Neuronal stem cell (in vitro differentiated cells): Measurements from ENCODE around the gene CHST9.

ENCODE experiments used
- DNase-seq: peaks from one replicate; pipeline ENCODE4 v3.0.0-alpha.2; 2013; ENCODE audit warnings: low spot score
- H2AFZ ChIP-seq: one replicate; pipeline ENCODE4 v1.6.1; 2013; ENCODE audit warnings: mild to moderate bottlenecking, low read length, inconsistent platforms
- H2AK5ac ChIP-seq: 2 replicates; pipeline ENCODE4 v1.6.1; 2013; ENCODE audit warnings: low read depth, mild to moderate bottlenecking, inconsistent platforms, low read length, moderate library complexity, mixed read lengths
- H2BK120ac ChIP-seq: 2 replicates; pipeline ENCODE4 v1.6.1; 2013; ENCODE audit warnings: low read depth, mild to moderate bottlenecking, inconsistent platforms, low read length, moderate library complexity, mixed read lengths
- H2BK12ac ChIP-seq: one replicate; pipeline ENCODE4 v1.6.1; 2013; ENCODE audit warnings: low read length, inconsistent platforms
- H2BK15ac ChIP-seq: 2 replicates; pipeline ENCODE4 v1.6.1; 2013; ENCODE audit warnings: mild to moderate bottlenecking, low read length, inconsistent platforms, mixed read lengths
- H2BK5ac ChIP-seq: one replicate; pipeline ENCODE4 v1.6.1; 2013; ENCODE audit warnings: inconsistent platforms, mild to moderate bottlenecking, low read length, moderate library complexity
- H3K14ac ChIP-seq: one replicate; pipeline ENCODE4 v1.6.1; 2013; ENCODE audit warnings: low read length, inconsistent platforms
- H3K18ac ChIP-seq: 2 replicates; pipeline ENCODE4 v1.6.1; 2013; ENCODE audit warnings: low read length, inconsistent platforms
- H3K23ac ChIP-seq: 2 replicates; pipeline ENCODE4 v1.6.1; 2013; ENCODE audit warnings: low read depth, mild to moderate bottlenecking, mixed read lengths, low read length, inconsistent platforms; ENCODE audit not compliant: poor library complexity
- H3K27ac ChIP-seq: replicated peaks from 3 replicates; pipeline ENCODE4 v1.5.1; 2013; ENCODE audit warnings: low read length, inconsistent platforms
- H3K27me3 ChIP-seq, 3 experiments: 2 replicates each; pipeline ENCODE4 v1.6.1; 2013; ENCODE audit warnings: low read length in 3 of 3, mild to moderate bottlenecking in 2 of 3, inconsistent platforms in 1 of 3, low read depth in 1 of 3, mixed read lengths in 1 of 3, moderate library complexity in 1 of 3; ENCODE audit not compliant: control insufficient read depth in 3 of 3, insufficient read depth in 3 of 3
- H3K36me3 ChIP-seq, 2 donors: replicated peaks in 1 of 2; 2 replicates each; pipeline ENCODE4 v1.6.1; 2013; ENCODE audit warnings: low read length in 2 of 2; ENCODE audit not compliant: control insufficient read depth in 2 of 2, insufficient read depth in 2 of 2
- H3K4ac ChIP-seq: 2 replicates; pipeline ENCODE4 v1.6.1; 2013; ENCODE audit warnings: inconsistent platforms, mild to moderate bottlenecking, low read length, moderate library complexity
- H3K4me1 ChIP-seq, 2 donors: 1 replicate in 1 of 2; 2 replicates in 1 of 2; pipeline ENCODE4 v1.6.1; 2013; ENCODE audit warnings: low read length in 2 of 2, low read depth in 1 of 2; ENCODE audit not compliant: control insufficient read depth in 2 of 2, insufficient read depth in 1 of 2
- H3K4me2 ChIP-seq: one replicate; pipeline ENCODE4 v1.6.1; 2013; ENCODE audit warnings: mild to moderate bottlenecking, low read length, inconsistent platforms; ENCODE audit not compliant: insufficient read depth, poor library complexity, severe bottlenecking
- H3K4me3 ChIP-seq, 2 donors: 2 replicates each; pipeline ENCODE4 v1.5.1; 2013; ENCODE audit warnings: low read length in 2 of 2, mild to moderate bottlenecking in 2 of 2, inconsistent platforms in 1 of 2, moderate library complexity in 1 of 2
- H3K79me1 ChIP-seq: one replicate; pipeline ENCODE4 v1.6.1; 2013; ENCODE audit warnings: low read depth, mild to moderate bottlenecking, inconsistent platforms, low read length, moderate library complexity
- H3K9ac ChIP-seq: one replicate; pipeline ENCODE4 v1.6.1; 2013; ENCODE audit warnings: mild to moderate bottlenecking, low read depth, low read length, inconsistent platforms; ENCODE audit not compliant: poor library complexity
- H3K9me3 ChIP-seq, 2 donors: replicated peaks in 1 of 2; 2 replicates each; pipeline versions ENCODE3 to v1.6.1; 2013; ENCODE audit warnings: low read length in 2 of 2, mild to moderate bottlenecking in 2 of 2, inconsistent platforms in 1 of 2, low read depth in 1 of 2, mixed read lengths in 1 of 2, moderate library complexity in 1 of 2; ENCODE audit not compliant: control insufficient read depth in 2 of 2, insufficient read depth in 1 of 2
- H4K8ac ChIP-seq: one replicate; pipeline ENCODE4 v1.6.1; 2013; ENCODE audit warnings: low read depth, mild to moderate bottlenecking, inconsistent platforms, low read length, moderate library complexity
- H4K91ac ChIP-seq: one replicate; pipeline ENCODE4 v1.6.1; 2013; ENCODE audit warnings: low read length, low read depth, mild to moderate bottlenecking, inconsistent platforms; ENCODE audit not compliant: poor library complexity
- WGBS, 2 donors: extraction: QIAGEN DNeasy Blood & Tissue Kit; methylation state at CpG; one replicate each; pipeline ENCODE4 v1.1.7; 2013; ENCODE audit warnings: missing lambda C conversion rate in 2 of 2, mixed read lengths in 1 of 2; ENCODE audit not compliant: insufficient read length in 2 of 2, insufficient replicate concordance in 1 of 2; ENCODE audit errors: extremely low coverage in 2 of 2; 5-methylcytosine and 5-hydroxymethylcytosine counted together

CHST9 gene

DNA sequence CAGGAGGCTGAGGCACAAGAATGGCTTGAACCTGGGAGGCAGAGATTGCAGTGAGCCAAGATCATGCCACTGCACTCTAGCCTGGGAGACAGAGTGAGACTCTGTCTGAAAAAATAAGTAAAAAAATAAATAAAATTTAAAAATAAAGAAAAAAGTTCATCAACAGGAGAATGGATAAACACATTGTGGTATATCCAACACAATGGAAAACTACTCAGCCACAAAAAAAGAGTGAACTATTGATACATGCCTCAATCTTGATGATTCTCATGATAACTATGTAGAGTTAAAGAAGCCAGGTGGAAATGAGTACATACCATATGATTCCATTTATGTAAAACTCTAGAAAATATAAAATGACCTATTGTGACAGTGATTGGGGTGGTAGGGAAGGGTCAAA, 195.3 kb downstream of the CHST9 start:
- no peak for DNase-seq
- Histone ChIP-seq H3K18ac (no peak overlapping the region), H3K27me3 (no peaks in the 10 kb centered on the region), H3K27ac (no peak overlapping the region), H3K36me3 (no peaks in the 10 kb centered on the region), H3K4me1 (no peaks in the 10 kb centered on the region), H2AFZ (no peak overlapping the region), H4K91ac (no peak overlapping the region), H3K9ac (no peak overlapping the region), H3K4me3 (no peak overlapping the region), H3K23ac (no peak overlapping the region), H4K8ac (no peak overlapping the region), H3K4ac (no peak overlapping the region), H2BK15ac (no peak overlapping the region), H2BK120ac (no peak overlapping the region), H2AK5ac (no peak overlapping the region), H3K14ac (no peak overlapping the region), H3K79me1 (no peaks in the 10 kb centered on the region), H3K4me2 (no peak overlapping the region), H3K9me3 (no peaks in the 10 kb centered on the region), H2BK5ac (no peak overlapping the region), H2BK12ac (no peak overlapping the region)

DNA sequence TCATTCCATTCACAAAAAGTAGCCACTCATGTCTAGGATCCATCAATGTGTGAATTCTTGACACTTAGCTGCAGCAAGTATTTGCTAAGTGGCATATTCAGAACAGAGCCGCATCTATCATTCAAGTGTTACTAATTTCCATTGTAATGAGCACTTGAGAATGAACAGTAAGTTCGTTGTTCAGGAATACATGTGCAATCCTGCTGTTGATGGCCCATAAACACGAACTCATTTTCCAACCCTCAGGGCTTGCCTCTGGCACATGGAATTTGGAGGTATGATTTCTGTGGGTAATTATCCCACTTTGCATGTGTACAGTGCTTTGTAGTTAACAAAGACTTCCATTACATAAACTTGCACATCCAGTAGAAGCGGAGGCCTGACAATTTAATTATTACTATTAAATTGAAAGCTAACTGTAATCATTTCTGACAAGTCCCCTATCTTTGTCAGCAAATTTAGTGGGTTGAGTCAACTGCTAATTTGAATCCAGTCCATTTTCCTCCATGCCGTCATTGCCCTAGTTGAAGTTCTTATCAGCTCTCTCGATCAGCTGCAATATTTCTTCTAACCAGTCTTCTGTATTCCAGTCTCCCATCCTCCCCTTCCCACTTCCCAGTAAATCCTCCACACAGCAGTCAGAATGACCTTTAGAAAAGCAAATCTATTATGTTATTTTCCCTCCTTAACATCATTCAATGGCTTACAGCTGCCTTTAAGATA, 203.6 kb downstream of the CHST9 start:
- no peak overlapping the region for H2BK120ac ChIP-seq
- H2BK12ac ChIP-seq: no peak overlapping the region
- no peak overlapping the region for H2AK5ac ChIP-seq
- no peak overlapping the region for H4K91ac ChIP-seq
- H2AFZ ChIP-seq: no peak overlapping the region
- H3K4me1 ChIP-seq: peaks cover 0 to 11% of the 10 kb centered on the region in 2 donors
- no peaks in the 10 kb centered on the region for H3K9me3 ChIP-seq
- H3K4me3 ChIP-seq: no peak overlapping the region
- no peak overlapping the region for H3K18ac ChIP-seq
- H2BK5ac ChIP-seq: no peak overlapping the region
- DNase-seq: no peak
- no peak overlapping the region for H3K27ac ChIP-seq
- no peaks in the 10 kb centered on the region for H3K79me1 ChIP-seq
- H3K4ac ChIP-seq: no peak overlapping the region
- no peak overlapping the region for H4K8ac ChIP-seq
- no peak overlapping the region for H3K9ac ChIP-seq
- H3K27me3 ChIP-seq: no peaks in the 10 kb centered on the region
- H3K23ac ChIP-seq: no peak overlapping the region
- H3K14ac ChIP-seq: no peak overlapping the region
- no peak overlapping the region for H2BK15ac ChIP-seq
- no peaks in the 10 kb centered on the region for H3K36me3 ChIP-seq
- no peak overlapping the region for H3K4me2 ChIP-seq
- WGBS, 2 donors: no CpG with 5 or more reads among the region's 6 CpGs

DNA sequence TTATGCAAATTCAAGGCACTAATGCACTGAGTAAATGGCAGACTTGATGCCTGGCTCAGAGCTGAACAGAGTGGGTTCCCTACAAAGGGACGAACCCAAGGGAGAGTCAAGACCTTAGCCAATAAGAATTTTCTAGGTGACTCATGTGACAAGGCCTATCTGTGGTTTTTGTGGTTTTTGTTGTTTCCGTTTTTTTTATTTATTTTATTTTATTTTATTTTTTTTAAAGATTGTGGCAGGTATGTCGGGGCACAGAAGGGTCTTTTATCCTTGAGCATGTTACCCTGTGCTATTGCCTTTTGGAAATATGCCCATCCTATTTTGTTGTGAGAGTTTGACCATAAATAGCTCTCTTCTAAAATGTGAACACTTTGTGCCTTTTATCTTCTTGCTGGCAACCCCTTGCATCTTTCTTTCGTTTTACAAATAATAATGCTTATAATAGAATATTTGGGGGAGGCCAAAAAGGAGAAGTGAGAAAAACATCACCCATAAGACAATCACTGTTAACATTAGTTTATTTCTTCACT, 206.2 kb downstream of the CHST9 start:
- H3K14ac ChIP-seq: no peak overlapping the region
- H3K79me1 ChIP-seq: no peaks in the 10 kb centered on the region
- no peak for DNase-seq
- H3K9me3 ChIP-seq: no peaks in the 10 kb centered on the region
- H2BK15ac ChIP-seq: no peak overlapping the region
- no peaks in the 10 kb centered on the region for H3K27me3 ChIP-seq
- H3K27ac ChIP-seq: no peak overlapping the region
- H2BK5ac ChIP-seq: no peak overlapping the region
- no peak overlapping the region for H2BK12ac ChIP-seq
- peaks cover 0 to 16% of the 10 kb centered on the region in 2 donors for H3K4me1 ChIP-seq
- no CpG with 5 or more reads among the region's 4 CpGs for WGBS, 2 donors
- no peak overlapping the region for H2AFZ ChIP-seq
- no peak overlapping the region for H3K4ac ChIP-seq
- no peak overlapping the region for H3K18ac ChIP-seq
- H4K91ac ChIP-seq: no peak overlapping the region
- no peak overlapping the region for H3K23ac ChIP-seq
- H4K8ac ChIP-seq: no peak overlapping the region
- H3K9ac ChIP-seq: no peak overlapping the region
- no peak overlapping the region for H2BK120ac ChIP-seq
- H3K36me3 ChIP-seq: no peaks in the 10 kb centered on the region
- H3K4me3 ChIP-seq: no peak overlapping the region
- no peak overlapping the region for H3K4me2 ChIP-seq
- no peak overlapping the region for H2AK5ac ChIP-seq

DNA sequence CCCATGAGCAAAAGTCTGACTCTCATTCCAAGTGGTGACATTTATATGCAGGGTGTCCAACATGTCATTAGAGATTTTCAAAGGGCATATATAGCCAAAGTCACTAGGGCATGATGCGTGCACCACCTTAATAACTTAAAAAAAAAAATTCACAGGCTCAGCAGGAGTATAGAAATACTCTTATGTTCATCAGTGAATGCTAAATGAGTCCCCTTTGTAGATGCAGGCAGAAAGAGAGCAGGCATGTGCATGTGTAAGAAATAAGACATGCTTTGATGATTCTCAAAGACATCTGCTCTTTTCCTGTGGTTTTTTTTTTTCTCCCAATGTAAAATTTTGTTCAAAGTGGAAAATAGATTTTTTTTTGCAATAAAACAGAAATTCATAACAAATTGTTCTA, 207.3 kb downstream of the CHST9 start:
- no peak overlapping the region for H2AFZ ChIP-seq
- no peak overlapping the region for H3K4me2 ChIP-seq
- DNase-seq: no peak
- no peak overlapping the region for H3K4me3 ChIP-seq
- no peak overlapping the region for H2BK15ac ChIP-seq
- H3K36me3 ChIP-seq: no peaks in the 10 kb centered on the region
- H3K18ac ChIP-seq: no peak overlapping the region
- no peak overlapping the region for H2BK12ac ChIP-seq
- no peak overlapping the region for H3K4ac ChIP-seq
- peaks cover 0 to 16% of the 10 kb centered on the region in 2 donors for H3K4me1 ChIP-seq
- no peaks in the 10 kb centered on the region for H3K79me1 ChIP-seq
- no peak overlapping the region for H3K9ac ChIP-seq
- no peak overlapping the region for H2BK5ac ChIP-seq
- H3K14ac ChIP-seq: no peak overlapping the region
- H3K27ac ChIP-seq: no peak overlapping the region
- WGBS, 2 donors: no CpG with 5 or more reads among the region's 1 CpG
- no peaks in the 10 kb centered on the region for H3K27me3 ChIP-seq
- H3K9me3 ChIP-seq: no peaks in the 10 kb centered on the region
- no peak overlapping the region for H2AK5ac ChIP-seq
- H4K8ac ChIP-seq: no peak overlapping the region
- no peak overlapping the region for H2BK120ac ChIP-seq
- no peak overlapping the region for H3K23ac ChIP-seq
- H4K91ac ChIP-seq: no peak overlapping the region
